ENCODE data around the gene PCDHGA1.
A peak's percentile ranks its signal among the peaks of the same experiment; 100 is the strongest.
"Not testable (repeated sequence)": the region's sequence is repeated elsewhere in the genome, so short reads cannot be mapped to it uniquely, and the experiment has no call there.

PCDHGA1 gene

DNA sequence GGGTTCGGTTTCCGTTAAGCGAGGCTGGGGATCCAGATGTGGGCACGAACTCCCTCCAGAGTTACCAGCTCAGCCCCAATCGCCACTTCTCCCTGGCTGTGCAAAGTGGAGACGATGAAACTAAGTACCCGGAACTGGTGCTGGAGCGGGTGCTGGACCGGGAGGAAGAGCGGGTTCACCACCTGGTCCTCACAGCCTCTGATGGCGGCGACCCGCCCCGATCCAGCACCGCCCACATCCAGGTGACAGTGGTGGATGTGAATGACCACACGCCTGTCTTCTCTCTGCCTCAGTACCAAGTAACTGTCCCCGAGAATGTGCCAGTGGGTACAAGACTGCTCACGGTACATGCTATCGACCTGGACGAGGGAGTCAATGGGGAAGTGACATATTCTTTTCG, 53.0 kb downstream of the PCDHGA1 start:
- no peak for DNase-seq

DNA sequence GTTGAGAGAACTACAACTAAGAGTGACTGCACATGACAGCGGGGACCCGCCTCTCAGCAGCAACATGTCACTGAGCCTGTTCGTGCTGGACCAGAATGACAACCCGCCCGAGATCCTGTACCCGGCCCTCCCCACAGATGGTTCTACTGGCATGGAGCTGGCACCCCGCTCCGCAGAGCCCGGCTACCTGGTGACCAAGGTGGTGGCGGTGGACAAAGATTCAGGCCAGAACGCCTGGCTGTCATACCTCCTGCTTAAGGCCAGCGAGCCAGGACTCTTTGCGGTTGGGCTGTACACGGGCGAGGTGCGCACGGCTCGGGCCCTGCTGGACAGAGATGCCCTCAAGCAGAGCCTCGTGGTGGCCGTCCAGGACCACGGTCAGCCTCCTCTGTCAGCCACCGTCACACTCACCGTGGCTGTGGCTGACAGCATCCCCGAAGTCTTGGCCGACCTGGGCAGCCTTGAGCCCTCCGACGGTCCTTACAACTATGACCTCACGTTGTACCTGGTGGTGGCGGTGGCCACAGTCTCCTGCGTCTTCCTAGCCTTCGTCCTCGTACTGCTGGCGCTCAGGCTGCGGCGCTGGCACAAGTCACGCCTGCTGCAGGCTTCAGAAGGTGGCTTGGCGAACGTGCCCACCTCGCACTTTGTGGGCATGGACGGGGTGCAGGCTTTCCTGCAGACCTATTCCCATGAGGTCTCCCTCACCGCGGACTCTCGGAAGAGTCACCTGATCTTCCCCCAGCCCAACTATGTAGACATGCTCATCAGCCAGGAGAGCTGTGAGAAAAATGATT, 54.4 kb downstream of the PCDHGA1 start:
- no peak for DNase-seq

DNA sequence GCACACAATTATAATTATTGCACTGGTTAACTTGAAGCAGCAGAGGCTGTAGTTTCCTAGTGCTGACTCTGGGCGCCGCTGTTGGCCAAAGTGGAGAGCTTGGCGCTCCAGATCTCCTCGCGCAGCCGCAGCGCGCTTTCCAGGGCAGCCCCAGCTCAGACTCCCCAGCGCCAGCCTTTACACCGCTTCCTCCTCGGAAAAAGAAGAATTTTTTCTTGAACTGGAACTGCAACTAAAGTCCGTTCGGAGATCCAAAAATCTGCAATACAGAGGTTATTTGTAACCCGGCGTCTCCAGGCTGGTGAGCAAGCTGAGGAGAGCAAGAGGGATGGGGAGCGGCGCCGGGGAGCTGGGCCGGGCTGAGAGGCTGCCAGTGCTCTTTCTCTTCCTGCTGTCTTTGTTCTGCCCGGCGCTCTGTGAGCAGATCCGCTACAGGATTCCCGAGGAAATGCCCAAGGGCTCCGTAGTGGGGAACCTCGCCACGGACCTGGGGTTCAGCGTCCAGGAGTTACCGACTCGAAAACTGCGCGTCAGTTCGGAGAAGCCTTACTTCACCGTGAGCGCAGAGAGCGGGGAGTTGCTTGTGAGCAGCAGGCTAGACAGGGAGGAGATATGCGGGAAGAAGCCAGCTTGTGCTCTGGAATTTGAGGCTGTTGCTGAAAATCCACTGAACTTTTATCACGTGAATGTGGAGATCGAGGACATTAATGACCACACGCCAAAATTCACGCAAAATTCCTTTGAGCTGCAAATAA, 57.4 kb downstream of the PCDHGA1 start, which contains the start of gene PCDHGB4:
Gene PCDHGB4, plus strand, starts transcription at position 142 of the 755 bp plus-strand sequence. Its CDS starts 187 bp downstream, at position 329.
- not testable (repeated sequence) for DNase-seq

DNA sequence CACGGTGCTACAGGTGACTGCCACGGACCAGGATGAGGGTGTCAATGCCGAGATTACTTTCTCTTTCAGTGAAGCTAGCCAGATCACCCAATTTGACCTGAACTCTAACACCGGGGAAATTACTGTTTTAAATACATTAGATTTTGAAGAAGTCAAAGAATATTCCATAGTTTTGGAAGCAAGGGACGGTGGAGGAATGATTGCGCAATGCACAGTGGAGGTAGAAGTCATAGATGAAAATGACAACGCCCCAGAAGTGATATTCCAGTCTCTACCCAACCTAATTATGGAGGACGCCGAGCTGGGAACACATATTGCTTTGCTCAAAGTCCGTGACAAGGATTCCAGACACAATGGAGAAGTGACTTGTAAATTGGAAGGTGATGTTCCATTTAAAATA, 58.3 kb downstream of the PCDHGA1 start:
- DNase-seq, result no peak

DNA sequence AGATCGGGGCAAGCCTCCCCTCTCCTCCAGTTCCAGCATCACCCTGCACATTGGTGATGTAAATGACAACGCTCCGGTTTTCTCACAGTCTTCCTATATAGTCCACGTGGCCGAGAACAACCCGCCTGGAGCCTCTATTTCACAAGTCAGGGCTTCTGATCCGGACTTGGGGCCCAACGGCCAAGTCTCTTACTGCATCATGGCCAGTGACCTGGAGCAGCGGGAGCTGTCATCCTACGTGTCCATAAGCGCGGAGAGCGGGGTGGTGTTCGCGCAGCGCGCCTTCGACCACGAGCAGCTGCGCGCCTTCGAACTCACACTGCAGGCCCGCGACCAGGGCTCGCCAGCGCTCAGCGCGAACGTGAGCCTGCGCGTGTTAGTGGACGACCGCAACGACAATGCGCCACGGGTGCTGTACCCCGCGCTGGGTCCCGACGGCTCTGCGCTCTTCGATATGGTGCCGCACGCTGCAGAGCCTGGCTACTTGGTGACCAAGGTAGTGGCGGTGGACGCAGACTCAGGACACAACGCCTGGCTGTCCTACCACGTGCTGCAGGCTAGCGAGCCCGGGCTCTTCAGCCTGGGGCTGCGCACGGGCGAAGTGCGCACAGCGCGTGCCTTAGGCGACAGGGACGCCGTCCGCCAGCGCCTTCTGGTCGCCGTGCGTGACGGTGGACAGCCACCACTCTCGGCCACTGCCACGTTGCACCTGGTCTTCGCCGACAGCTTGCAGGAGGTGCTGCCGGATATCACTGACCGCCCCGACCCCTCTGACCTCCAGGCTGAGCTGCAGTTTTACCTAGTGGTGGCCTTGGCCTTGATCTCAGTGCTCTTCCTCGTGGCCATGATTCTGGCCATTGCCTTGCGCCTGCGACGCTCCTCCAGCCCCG, 59.1 kb downstream of the PCDHGA1 start:
- DNase-seq, result no peak

DNA sequence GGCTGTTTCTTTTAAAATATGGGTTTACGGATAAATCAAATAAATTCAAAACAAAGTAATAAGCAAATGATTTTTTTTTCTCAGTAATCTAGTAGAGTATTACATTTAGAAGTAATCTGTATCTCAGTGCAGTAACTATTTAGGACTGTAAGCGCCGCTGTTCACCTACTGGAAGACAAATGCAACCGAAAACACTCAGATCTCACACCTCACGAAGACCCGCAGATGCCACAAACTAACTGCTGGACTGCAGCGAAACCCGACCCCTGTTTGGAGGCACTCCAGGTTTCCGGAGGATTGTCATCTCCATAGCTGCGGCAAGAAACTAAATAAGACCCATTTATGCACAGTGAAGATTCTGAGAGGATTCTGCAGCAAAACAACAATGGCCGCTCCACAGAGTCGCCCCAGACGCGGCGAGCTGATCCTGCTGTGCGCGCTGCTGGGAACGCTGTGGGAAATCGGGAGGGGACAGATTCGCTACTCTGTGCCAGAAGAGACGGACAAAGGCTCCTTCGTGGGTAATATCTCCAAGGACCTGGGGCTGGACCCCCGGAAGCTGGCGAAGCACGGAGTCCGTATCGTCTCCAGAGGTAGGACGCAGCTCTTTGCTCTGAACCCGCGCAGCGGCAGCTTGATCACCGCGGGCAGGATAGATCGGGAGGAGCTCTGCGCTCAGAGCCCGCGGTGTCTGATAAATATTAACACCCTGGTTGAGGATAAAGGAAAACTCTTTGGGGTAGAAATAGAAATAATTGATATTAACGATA, 62.3 kb downstream of the PCDHGA1 start, which contains the start of gene PCDHGA8:
Gene PCDHGA8, plus strand, starts transcription at position 205 of the 770 bp plus-strand sequence. Its CDS starts 181 bp downstream, at position 386.
- no peak for DNase-seq

DNA sequence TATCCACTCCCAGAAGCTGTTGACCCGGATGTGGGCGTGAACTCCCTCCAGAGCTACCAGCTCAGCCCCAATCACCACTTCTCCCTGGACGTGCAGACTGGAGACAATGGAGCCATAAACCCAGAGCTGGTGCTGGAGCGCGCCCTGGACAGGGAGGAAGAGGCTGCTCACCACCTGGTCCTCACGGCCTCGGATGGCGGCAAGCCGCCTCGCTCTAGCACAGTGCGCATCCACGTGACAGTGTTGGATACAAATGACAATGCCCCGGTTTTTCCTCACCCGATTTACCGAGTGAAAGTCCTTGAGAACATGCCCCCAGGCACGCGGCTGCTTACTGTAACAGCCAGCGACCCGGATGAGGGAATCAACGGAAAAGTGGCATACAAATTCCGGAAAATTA, 63.0 kb downstream of the PCDHGA1 start:
- DNase-seq, result no peak

DNA sequence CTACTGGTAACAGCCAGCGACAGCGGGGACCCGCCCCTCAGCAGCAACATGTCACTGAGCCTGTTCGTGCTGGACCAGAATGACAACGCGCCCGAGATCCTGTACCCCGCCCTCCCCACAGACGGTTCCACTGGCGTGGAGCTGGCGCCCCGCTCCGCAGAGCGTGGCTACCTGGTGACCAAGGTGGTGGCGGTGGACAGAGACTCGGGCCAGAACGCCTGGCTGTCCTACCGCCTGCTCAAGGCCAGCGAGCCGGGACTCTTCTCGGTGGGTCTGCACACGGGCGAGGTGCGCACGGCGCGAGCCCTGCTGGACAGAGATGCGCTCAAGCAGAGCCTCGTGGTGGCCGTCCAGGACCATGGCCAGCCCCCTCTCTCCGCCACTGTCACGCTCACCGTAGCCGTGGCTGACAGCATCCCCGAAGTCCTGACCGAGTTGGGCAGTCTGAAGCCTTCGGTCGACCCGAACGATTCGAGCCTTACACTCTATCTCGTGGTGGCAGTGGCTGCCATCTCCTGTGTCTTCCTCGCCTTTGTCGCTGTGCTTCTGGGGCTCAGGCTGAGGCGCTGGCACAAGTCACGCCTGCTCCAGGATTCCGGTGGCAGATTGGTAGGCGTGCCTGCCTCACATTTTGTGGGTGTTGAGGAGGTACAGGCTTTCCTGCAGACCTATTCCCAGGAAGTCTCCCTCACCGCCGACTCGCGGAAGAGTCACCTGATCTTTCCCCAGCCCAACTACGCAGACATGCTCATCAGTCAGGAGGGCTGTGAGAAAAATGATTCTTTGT, 64.3 kb downstream of the PCDHGA1 start:
- not testable (repeated sequence) for DNase-seq

DNA sequence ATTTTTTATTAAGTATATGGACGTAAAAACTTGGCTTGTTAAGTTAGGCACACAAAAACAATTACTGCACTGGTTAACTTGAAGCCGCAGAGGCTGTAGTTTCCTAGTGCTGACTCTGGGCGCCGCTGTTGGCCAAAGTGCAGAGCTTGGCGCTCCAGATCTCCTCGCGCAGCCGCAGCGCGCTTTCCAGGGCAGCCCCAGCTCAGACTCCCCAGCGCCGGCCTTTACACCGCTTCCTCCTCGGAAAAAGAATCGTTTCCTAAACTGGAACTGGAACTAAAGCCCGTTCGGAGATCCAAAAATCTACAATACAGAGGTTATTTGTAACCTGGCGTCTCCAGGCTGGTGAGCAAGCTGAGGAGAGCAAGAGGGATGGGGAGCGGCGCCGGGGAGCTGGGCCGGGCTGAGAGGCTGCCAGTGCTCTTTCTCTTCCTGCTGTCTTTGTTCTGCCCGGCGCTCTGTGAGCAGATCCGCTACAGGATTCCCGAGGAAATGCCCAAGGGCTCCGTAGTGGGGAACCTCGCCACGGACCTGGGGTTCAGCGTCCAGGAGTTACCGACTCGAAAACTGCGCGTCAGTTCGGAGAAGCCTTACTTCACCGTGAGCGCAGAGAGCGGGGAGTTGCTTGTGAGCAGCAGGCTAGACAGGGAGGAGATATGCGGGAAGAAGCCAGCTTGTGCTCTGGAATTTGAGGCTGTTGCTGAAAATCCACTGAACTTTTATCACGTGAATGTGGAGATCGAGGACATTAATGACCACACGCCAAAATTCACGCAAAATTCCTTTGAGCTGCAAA, 67.6 kb downstream of the PCDHGA1 start, which contains the start of gene PCDHGB5:
Gene PCDHGB5, plus strand, starts transcription at position 192 of the 796 bp plus-strand sequence. Its CDS starts 181 bp downstream, at position 373.
- DNase-seq, result not testable (repeated sequence)

DNA sequence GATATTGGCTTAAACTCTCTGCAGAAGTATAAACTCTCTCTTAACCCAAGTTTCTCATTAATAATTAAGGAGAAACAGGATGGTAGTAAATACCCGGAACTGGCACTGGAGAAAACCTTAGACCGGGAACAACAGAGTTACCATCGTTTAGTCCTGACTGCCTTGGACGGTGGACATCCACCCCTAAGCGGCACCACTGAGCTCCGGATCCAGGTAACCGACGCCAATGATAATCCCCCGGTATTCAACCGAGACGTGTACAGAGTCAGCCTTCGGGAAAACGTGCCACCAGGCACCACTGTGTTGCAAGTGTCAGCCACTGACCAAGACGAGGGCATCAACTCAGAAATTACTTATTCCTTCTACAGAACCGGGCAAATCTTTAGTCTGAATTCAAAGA, 68.3 kb downstream of the PCDHGA1 start:
- DNase-seq, result no peak

DNA sequence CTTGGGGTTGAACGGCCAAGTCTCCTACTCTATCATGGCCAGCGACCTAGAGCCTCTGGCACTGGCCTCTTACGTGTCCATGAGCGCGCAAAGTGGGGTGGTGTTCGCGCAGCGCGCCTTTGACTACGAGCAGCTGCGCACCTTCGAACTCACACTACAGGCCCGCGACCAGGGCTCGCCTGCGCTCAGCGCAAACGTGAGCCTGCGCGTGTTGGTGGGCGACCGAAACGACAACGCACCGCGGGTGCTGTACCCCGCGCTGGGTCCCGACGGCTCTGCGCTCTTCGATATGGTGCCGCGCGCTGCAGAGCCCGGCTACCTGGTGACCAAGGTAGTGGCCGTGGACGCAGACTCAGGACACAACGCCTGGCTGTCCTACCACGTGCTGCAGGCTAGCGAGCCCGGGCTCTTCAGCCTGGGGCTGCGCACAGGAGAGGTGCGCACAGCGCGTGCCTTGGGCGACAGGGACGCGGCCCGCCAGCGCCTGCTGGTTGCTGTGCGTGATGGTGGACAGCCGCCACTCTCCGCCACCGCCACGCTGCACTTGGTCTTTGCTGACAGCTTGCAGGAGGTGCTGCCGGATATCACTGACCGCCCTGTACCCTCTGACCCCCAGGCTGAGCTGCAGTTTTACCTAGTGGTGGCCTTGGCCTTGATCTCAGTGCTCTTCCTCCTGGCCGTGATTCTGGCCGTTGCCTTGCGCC, 69.4 kb downstream of the PCDHGA1 start:
- DNase-seq, result no peak

DNA sequence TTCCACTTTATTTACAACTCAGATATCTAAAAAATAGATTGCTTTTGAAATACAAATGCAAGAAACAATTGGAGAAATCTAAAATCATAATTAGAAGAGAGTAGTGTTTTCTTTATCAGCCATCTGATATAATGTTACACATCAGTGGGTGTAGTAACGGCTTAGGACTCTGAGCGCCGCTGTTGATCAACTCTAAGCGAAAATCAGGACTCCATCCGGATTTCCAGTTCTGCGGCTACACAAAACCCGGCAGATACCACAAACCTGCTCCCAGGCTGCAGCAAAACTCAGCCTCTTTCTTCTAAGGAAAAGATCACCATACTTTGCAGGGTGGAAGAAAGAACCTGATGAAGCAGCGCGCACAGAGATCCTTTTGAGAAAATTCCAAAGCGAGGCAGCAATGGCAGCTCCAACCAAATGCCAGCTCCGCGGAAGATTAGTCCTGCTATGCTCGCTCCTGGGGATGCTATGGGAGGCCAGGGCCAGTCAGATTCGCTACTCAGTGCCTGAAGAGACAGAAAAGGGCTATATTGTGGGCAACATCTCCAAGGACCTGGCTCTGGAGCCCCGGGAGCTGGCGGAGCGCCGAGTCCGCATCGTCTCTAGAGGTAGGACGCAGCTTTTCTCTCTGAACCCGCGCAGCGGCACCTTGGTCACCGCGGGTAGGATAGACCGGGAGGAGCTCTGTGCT, 72.4 kb downstream of the PCDHGA1 start, which contains the start of gene PCDHGA9:
Gene PCDHGA9, plus strand, starts transcription at position 226 of the 691 bp plus-strand sequence. Its CDS starts 175 bp downstream, at position 401.
- DNase-seq, result no peak

DNA sequence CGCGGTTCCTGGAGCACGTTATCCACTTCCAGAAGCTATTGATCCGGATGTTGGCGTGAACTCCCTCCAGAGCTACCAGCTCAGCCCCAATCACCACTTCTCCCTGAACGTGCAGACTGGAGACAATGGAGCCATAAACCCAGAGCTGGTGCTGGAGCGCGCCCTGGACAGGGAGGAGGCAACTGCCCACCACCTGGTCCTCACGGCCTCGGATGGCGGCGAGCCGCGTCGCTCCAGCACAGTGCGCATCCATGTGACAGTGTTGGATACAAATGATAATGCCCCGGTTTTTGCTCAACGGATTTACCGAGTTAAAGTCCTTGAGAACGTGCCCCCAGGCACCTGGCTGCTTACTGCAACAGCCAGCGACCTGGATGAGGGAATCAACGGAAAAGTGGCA, 73.1 kb downstream of the PCDHGA1 start:
- no peak for DNase-seq

DNA sequence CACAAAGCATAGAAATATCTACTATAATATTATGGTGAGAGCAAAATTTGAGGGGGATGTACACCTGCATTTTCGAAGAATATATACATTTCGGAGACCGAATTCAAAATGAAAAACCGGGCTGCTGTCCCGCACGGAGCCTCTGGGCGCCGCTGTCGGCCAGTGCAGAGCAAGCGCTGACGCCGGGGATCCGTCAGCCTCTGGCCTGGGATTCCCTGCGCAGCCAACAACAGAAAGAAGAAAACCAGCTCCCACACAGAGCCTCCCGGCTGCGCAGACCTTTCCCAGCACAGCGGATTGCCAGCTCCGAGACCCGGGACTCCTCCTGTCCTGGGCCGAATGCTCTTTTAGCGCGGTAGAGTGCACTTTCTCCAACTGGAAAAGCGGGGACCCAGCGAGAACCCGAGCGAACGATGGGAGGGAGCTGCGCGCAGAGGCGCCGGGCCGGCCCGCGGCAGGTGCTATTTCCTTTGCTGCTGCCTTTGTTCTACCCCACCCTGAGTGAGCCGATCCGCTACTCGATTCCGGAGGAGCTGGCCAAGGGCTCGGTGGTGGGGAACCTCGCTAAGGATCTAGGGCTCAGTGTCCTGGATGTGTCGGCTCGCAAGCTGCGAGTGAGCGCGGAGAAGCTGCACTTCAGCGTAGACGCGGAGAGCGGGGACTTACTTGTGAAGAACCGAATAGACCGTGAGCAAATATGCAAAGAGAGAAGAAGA, 77.6 kb downstream of the PCDHGA1 start, which contains the start of gene PCDHGB6:
Gene PCDHGB6, plus strand, starts transcription at position 232 of the 716 bp plus-strand sequence. Its CDS starts 182 bp downstream, at position 414.
- DNase-seq, result not testable (repeated sequence)

DNA sequence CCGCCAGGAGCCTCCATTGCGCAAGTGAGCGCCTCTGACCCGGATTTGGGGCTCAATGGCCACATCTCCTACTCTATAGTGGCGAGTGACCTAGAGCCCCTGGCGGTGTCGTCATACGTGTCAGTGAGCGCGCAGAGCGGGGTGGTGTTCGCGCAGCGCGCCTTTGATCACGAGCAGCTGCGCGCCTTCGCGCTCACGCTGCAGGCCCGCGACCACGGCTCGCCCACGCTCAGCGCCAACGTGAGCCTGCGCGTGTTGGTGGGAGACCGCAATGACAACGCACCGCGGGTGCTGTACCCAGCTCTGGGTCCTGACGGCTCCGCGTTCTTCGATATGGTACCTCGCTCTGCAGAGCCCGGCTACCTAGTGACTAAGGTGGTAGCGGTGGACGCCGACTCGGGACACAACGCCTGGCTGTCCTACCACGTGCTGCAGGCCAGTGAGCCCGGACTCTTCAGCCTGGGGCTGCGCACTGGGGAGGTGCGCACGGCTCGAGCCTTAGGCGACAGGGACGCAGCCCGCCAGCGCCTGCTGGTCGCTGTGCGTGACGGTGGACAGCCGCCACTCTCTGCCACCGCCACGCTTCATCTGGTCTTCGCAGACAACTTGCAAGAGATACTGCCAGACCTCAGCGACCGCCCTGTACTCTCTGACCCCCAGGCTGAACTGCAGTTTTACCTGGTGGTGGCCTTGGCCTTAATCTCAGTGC, 79.4 kb downstream of the PCDHGA1 start:
- no peak for DNase-seq

DNA sequence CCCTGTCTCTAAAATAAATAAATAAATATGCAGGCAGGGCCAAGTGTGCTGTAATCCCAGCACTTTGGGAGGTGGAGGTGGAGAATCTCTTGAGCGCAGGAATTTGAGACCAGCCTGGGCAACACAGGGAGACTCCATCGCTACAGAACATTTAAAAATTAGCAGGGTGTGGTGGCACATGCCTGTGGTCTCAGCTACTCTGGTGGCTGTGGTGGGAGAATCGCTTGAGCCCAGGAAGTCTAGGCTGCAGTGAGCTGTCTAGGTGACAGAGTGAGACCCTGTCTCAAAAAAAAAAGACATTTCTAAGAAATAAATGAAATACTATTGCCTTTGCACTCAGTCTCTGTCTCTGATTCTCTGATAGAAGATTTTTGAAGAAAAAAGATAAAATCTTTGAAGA, 81.3 kb downstream of the PCDHGA1 start:
- DNase-seq, result no peak

DNA sequence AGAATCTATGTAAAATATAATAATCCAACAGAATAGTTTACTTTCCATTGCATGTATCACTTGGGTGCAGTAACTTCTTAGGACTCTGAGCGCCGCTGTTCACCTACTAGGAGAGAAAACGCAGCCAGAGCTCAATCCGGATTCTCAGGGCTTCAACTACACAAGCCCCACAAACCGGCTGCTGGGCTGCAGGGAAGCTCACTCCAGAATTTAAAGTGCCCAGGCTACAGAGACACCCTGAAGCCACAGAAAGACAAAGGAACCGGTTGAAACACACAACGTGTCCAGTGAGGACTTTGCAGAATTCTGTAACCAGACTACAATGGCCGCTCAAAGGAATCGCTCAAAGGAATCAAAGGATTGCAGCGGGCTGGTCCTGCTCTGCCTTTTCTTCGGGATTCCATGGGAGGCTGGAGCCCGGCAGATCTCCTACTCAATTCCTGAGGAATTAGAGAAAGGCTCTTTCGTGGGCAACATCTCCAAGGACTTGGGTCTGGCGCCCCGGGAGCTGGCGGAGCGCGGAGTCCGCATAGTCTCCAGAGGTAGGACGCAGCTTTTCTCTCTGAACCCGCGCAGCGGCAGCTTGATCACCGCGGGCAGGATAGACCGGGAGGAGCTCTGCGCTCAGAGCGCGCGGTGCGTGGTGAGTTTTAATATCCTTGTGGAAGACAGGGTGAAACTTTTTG, 82.7 kb downstream of the PCDHGA1 start, which contains the start of gene PCDHGA10:
Gene PCDHGA10, plus strand, starts transcription at position 134 of the 686 bp plus-strand sequence. Its CDS starts 189 bp downstream, at position 323.
- DNase-seq, result peak; percentile 41

Data from activated gamma-delta T cell treated with Interleukin-2 at 50 U/mL for 16 hours (primary cell).